SK-N-SH (cell line): ENCODE data around the gene TGM6. TPM values are rescaled to one million over a fixed set of nuclear protein-coding genes. Genes with fewer than 3 reads are reported as not detected.
A peak's percentile ranks its signal among the peaks of the same experiment; 100 is the strongest.

Experiments
- CTCF ChIA-PET: fragments of 300-600, 350-600 bp; formaldehyde crosslinking; extraction: SDS; loops from one replicate; lab custom pipeline; 2021; lab: Yijun Ruan, JAX
- POLR2A ChIA-PET: fragments of 350-600 bp; sonication (Branson Sonifier 250); formaldehyde crosslinking; extraction: SDS; loops from one replicate; lab custom pipeline; 2020; ENCODE audit warnings: antibody characterized with exemption, inconsistent platforms; lab: Yijun Ruan, JAX
- DNase-seq: peaks from one replicate; pipeline ENCODE4 v3.0.0; 2012
- H2AFZ ChIP-seq: fragments of 200-600 bp; sonication (generic); 2 replicates; pipeline ENCODE4 v1.8.1; 2016; ENCODE audit warnings: antibody characterized with exemption, mild to moderate bottlenecking, low read depth
- H3F3A ChIP-seq: fragments of 200-600 bp; sonication (generic); replicated peaks from 2 replicates; pipeline ENCODE3; 2016; ENCODE audit warnings: antibody characterized with exemption, mild to moderate bottlenecking; ENCODE audit not compliant: insufficient read depth
- H3K27ac ChIP-seq, 2 experiments: fragments of 200-500 bp in 1 of 2; fragments of 200-600 bp in 1 of 2; sonication (Bioruptor generic) in 1 of 2; sonication (generic), shearing (Covaris generic) in 1 of 2; 2 replicates each; pipeline versions ENCODE4 v1.5.1 to v1.6.1; 2014 to 2016; ENCODE audit warnings: low read depth in 2 of 2, inconsistent platforms in 1 of 2, low read length in 1 of 2, mild to moderate bottlenecking in 1 of 2, mixed read lengths in 1 of 2
- H3K27me3 ChIP-seq: fragments of 200-600 bp; sonication (generic), shearing (Covaris generic); 2 replicates; pipeline ENCODE4 v1.6.1; 2016; ENCODE audit warnings: mixed run types; ENCODE audit not compliant: insufficient read depth
- H3K36me3 ChIP-seq, 2 experiments: fragments of 200-500 bp in 1 of 2; fragments of 200-600 bp in 1 of 2; sonication (Bioruptor generic) in 1 of 2; sonication (generic) in 1 of 2; replicated peaks in 1 of 2; 2 replicates each; pipeline versions ENCODE3 to v1.5.1; 2014 to 2016; ENCODE audit warnings: low read length in 1 of 2, mild to moderate bottlenecking in 1 of 2; ENCODE audit not compliant: insufficient read depth in 2 of 2, control insufficient read depth in 1 of 2
- H3K4me1 ChIP-seq, 2 experiments: fragments of 200-500 bp in 1 of 2; fragments of 200-600 bp in 1 of 2; sonication (Bioruptor generic) in 1 of 2; sonication (generic), shearing (Covaris generic) in 1 of 2; 2 replicates each; pipeline versions ENCODE4 v1.5.1 to v1.6.1; 2014 to 2016; ENCODE audit warnings: low read depth in 1 of 2, low read length in 1 of 2, mixed run types in 1 of 2; ENCODE audit not compliant: insufficient read depth in 2 of 2, control insufficient read depth in 1 of 2
- H3K4me2 ChIP-seq: fragments of 200-600 bp; sonication (generic), shearing (Covaris generic); 2 replicates; pipeline ENCODE4 v1.6.1; 2017; ENCODE audit warnings: mixed run types
- H3K4me3 ChIP-seq, 2 experiments: fragments of 200-500 bp in 1 of 2; fragments of 200-600 bp in 1 of 2; sonication (Bioruptor generic) in 1 of 2; sonication (generic), shearing (Covaris generic) in 1 of 2; 2 replicates each; pipeline versions ENCODE4 v1.5.1 to v1.8.1; 2014 to 2016; ENCODE audit warnings: low read depth in 2 of 2, inconsistent platforms in 1 of 2, low read length in 1 of 2, mild to moderate bottlenecking in 1 of 2, mixed read lengths in 1 of 2, moderate library complexity in 1 of 2
- H3K79me2 ChIP-seq: fragments of 200-600 bp; sonication (generic); 2 replicates; pipeline ENCODE4 v1.8.1; 2017; ENCODE audit warnings: mild to moderate bottlenecking; ENCODE audit not compliant: insufficient read depth
- H3K9ac ChIP-seq: fragments of 200-600 bp; sonication (generic); 2 replicates; pipeline ENCODE4 v1.6.1; 2017; ENCODE audit warnings: mixed run types
- H3K9me2 ChIP-seq: fragments of 200-600 bp; sonication (generic); 2 replicates; pipeline ENCODE4 v1.6.1; 2017; ENCODE audit warnings: mixed run types
- H3K9me3 ChIP-seq: fragments of 200-600 bp; sonication (generic); 2 replicates; pipeline ENCODE4 v1.6.1; 2017; ENCODE audit warnings: mixed run types, mild to moderate bottlenecking, moderate library complexity
- H4K20me1 ChIP-seq: fragments of 200-600 bp; sonication (generic); 2 replicates; pipeline ENCODE4 v1.6.1; 2017; ENCODE audit warnings: mild to moderate bottlenecking, mixed run types; ENCODE audit not compliant: insufficient read depth
- CHD2 ChIP-seq: fragments of 150-350 bp; IDR thresholded peaks from 2 replicates; pipeline ENCODE4 v1.6.1; 2018; ENCODE audit warnings: low read length; ENCODE audit not compliant: partially characterized antibody
- CTCF ChIP-seq: fragments of 200-600 bp; sonication (generic); IDR thresholded peaks from 2 replicates; pipeline ENCODE4 v1.6.1; 2017; ENCODE audit warnings: antibody characterized with exemption, mild to moderate bottlenecking, moderate library complexity
- EP300 ChIP-seq, 2 experiments: IDR thresholded peaks; 2 replicates each; pipeline versions ENCODE4 v1.4.0 to v1.6.1; 2012; ENCODE audit warnings: borderline replicate concordance in 1 of 2, low read depth in 1 of 2, low read length in 1 of 2
- EZH2phosphoT487 ChIP-seq: fragments of 200-600 bp; sonication (generic); IDR thresholded peaks from 2 replicates; pipeline ENCODE4 v1.6.1; 2017; ENCODE audit warnings: low read depth, mixed run types, mild to moderate bottlenecking, antibody characterized with exemption, moderate library complexity, borderline replicate concordance
- FOSL2 ChIP-seq: IDR thresholded peaks from 2 replicates; pipeline ENCODE4 v1.4.0; 2012; ENCODE audit warnings: low read depth, mild to moderate bottlenecking, moderate library complexity, borderline replicate concordance
- FOXJ3 ChIP-seq: sonication (generic); formaldehyde crosslinking; IDR thresholded peaks from 2 replicates; pipeline ENCODE4 v1.5.1; 2020; ENCODE audit warnings: mild to moderate bottlenecking, missing genetic modification reagents
- FOXM1 ChIP-seq: IDR thresholded peaks from 2 replicates; pipeline ENCODE4 v1.4.0; 2012; ENCODE audit warnings: low read depth, mild to moderate bottlenecking
- GABPA ChIP-seq: IDR thresholded peaks from 2 replicates; pipeline ENCODE4 v1.4.0; 2012; ENCODE audit warnings: low read depth, mild to moderate bottlenecking
- GATA2 ChIP-seq: sonication (generic); formaldehyde crosslinking; IDR thresholded peaks from 2 replicates; pipeline ENCODE4 v1.5.0; 2020; ENCODE audit warnings: mild to moderate bottlenecking, missing genetic modification reagents
- IRF3 ChIP-seq: fragments of 150-350 bp; IDR thresholded peaks from 2 replicates; pipeline ENCODE4 v1.6.1; 2016; ENCODE audit warnings: mild to moderate bottlenecking, low read depth, low read length
- JUND ChIP-seq: IDR thresholded peaks from 2 replicates; pipeline ENCODE4 v1.4.0; 2012
- MAX ChIP-seq: IDR thresholded peaks from 2 replicates; pipeline ENCODE4 v1.4.0; 2012; ENCODE audit warnings: low read depth
- MEF2A ChIP-seq: IDR thresholded peaks from 2 replicates; pipeline ENCODE4 v1.4.0; 2012; ENCODE audit warnings: low read depth, borderline replicate concordance
- MXI1 ChIP-seq: IDR thresholded peaks from 2 replicates; pipeline ENCODE4 v1.6.1; 2012; ENCODE audit warnings: mild to moderate bottlenecking, low read depth, low read length, improper control_type of control experiment
- NFIC ChIP-seq: IDR thresholded peaks from 2 replicates; pipeline ENCODE4 v1.4.0; 2012; ENCODE audit warnings: borderline replicate concordance
- NRF1 ChIP-seq: IDR thresholded peaks from 2 replicates; pipeline ENCODE4 v1.6.1; 2012; ENCODE audit warnings: low read depth, mild to moderate bottlenecking, low read length
- POLR2AphosphoS5 ChIP-seq: IDR thresholded peaks from 2 replicates; pipeline ENCODE4 v1.6.1; 2012; ENCODE audit warnings: low read depth, low read length
- RAD21 ChIP-seq: IDR thresholded peaks from 2 replicates; pipeline ENCODE4 v1.6.1; 2012; ENCODE audit warnings: mild to moderate bottlenecking, low read length
- RCOR1 ChIP-seq: fragments of 150-350 bp; IDR thresholded peaks from 2 replicates; pipeline ENCODE4 v1.6.1; 2017; ENCODE audit warnings: antibody characterized with exemption, low read length
- RFX5 ChIP-seq: IDR thresholded peaks from 2 replicates; pipeline ENCODE4 v1.6.1; 2012; ENCODE audit warnings: mild to moderate bottlenecking, improper control_type of control experiment, low read length
- RXRA ChIP-seq: IDR thresholded peaks from 2 replicates; pipeline ENCODE4 v1.4.0; 2012; ENCODE audit warnings: low read depth, mild to moderate bottlenecking, borderline replicate concordance
- TAF1 ChIP-seq: IDR thresholded peaks from 2 replicates; pipeline ENCODE4 v1.6.1; 2012; ENCODE audit warnings: low read depth, mild to moderate bottlenecking, low read length, moderate library complexity, borderline replicate concordance
- TCF12 ChIP-seq: IDR thresholded peaks from 2 replicates; pipeline ENCODE4 v1.4.0; 2012
- TEAD4 ChIP-seq: IDR thresholded peaks from 2 replicates; pipeline ENCODE4 v1.4.0; 2012; ENCODE audit warnings: mild to moderate bottlenecking, borderline replicate concordance; ENCODE audit not compliant: insufficient read depth
- YY1 ChIP-seq: IDR thresholded peaks from 2 replicates; pipeline ENCODE4 v1.4.0; 2012; ENCODE audit warnings: low read depth, mild to moderate bottlenecking
- ZBTB33 ChIP-seq: IDR thresholded peaks from 2 replicates; pipeline ENCODE4 v1.4.0; 2012; ENCODE audit warnings: low read depth, borderline replicate concordance
- WGBS: methylation state at CpG from one replicate; pipeline ENCODE4 v1.1.6; 2017; ENCODE audit warnings: low lambda C conversion rate; 5-methylcytosine and 5-hydroxymethylcytosine counted together
- polyA plus RNA-seq, 3 experiments: library from polyadenylated mRNA; depleted of rRNA; stranded (reverse); fragments of >200 nt; gene quantifications; 2 replicates each; pipeline ENCODE4 v1.2.3, GENCODE V29; 2012

Gene TGM6
- polyA plus RNA-seq, 1 of the 3 experiments (the other 2 are of a cell fraction) = not detected

DNA sequence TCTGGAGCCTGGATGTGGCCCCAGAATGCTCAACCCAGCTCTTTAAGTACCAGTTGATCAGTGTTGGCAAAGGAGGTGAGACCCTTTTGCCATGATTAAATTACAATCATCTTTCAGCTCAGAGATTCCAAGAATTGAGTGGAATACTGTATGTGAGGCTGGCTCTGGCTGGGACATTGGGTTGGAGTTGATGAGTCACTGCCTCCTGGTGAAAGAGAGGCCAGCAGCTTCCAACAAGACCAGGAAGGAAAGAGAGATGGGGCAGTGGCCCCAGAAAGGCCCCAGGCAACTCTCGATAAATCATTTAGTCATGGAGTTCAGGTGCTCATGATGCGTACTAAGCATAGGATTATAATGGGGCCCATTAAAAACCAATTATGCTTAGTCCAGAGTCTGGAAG, 2.1 kb downstream of the TGM6 start (continued):
- TF ChIP-seq ZBTB33 (no peak), GATA2 (CRISPR knock-in tag) (no peak), EP300 (IDR thresholded peaks at IDR 0.05; ENCODE audit: borderline replicate concordance in 1 of 2, low read depth in 1 of 2, low read length in 1 of 2) (no peak), FOXM1 (no peak), CHD2 (no peak), EZH2phosphoT487 (no peak), IRF3 (no peak), NRF1 (no peak), MEF2A (no peak)

DNA sequence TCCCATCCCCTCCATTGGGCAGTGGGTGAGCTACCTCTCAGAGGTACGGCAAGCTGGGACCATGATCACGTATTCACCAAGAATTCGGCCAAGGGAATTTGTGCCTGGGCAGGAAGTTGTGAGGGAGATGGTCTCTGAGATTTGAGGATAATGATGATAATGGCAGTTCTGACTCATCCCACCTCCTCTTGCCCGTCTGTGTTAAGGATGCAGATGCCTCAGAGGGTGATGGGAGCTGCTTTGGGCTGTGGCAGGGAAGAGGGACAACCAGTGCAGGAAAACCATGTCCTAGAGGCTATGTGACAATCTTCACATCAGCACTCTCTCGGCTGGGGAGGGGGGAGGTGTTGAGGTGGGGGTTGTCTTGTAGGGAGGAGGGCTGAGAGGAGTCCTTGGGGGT, 4.3 kb downstream of the TGM6 start:
- no peaks in the 10 kb centered on the region for H3K9me3 ChIP-seq
- CTCF ChIA-PET = interaction anchor here (1.0 kb wide), 1 partner anchor 68 kb away, joined by 3 read pairs; no protein-coding TSS in a partner anchor
- H3K4me3 ChIP-seq = no peak overlapping the region
- H3K4me1 ChIP-seq = peaks cover 0 to 31% of the 10 kb centered on the region in 2 experiments; a peak in 2 of 4 replicates
- H3F3A ChIP-seq = peaks cover 19% of the 10 kb centered on the region
- H3K27me3 ChIP-seq = no peaks in the 10 kb centered on the region
- no peaks in the 10 kb centered on the region for H3K36me3 ChIP-seq
- H3K79me2 ChIP-seq = no peaks in the 10 kb centered on the region
- H4K20me1 ChIP-seq = no peaks in the 10 kb centered on the region
- no peaks in the 10 kb centered on the region for H3K9me2 ChIP-seq
- peak overlapping the region; percentile 33; the same call in 1 of the 2 replicates for H3K9ac ChIP-seq
- 2% methylated on average over 4 of the region's 5 CpGs for WGBS
- POLR2A ChIA-PET = no interaction called here
- H3K27ac ChIP-seq = peak overlapping the region in 1 of 2 experiments; percentile 86; a peak in 2 of 4 replicates
- H3K4me2 ChIP-seq = peak overlapping the region; percentile 21
- peak overlapping the region; percentile 77 for H2AFZ ChIP-seq
- no peak for DNase-seq
- TF ChIP-seq RFX5 = no peak
- no peak for TF ChIP-seq TAF1
- no peak for TF ChIP-seq MEF2A
- no peak for TF ChIP-seq CTCF
- no peak for TF ChIP-seq RAD21
- TF ChIP-seq TEAD4 = no peak
- no peak for TF ChIP-seq FOXM1
- peak; percentile 38; the same call in 1 of the 2 replicates for TF ChIP-seq TCF12
- TF ChIP-seq NFIC = no peak
- TF ChIP-seq YY1 = no peak
- no peak for TF ChIP-seq FOXJ3
- TF ChIP-seq MXI1 = no peak
- no peak for TF ChIP-seq CHD2
- TF ChIP-seq JUND = no peak; the same call in 1 of the 2 replicates
- TF ChIP-seq POLR2AphosphoS5 = no peak
- TF ChIP-seq EP300 (IDR thresholded peaks at IDR 0.05; ENCODE audit: borderline replicate concordance in 1 of 2, low read depth in 1 of 2, low read length in 1 of 2) = 0 out of 4 replicates have a peak, but pooled peaks of 1 of the 2 experiments have one; percentile 7
- no peak for TF ChIP-seq NRF1
- no peak for TF ChIP-seq RCOR1
- no peak for TF ChIP-seq GABPA
- peak; percentile 46; the same call in 1 of the 2 replicates for TF ChIP-seq FOSL2
- TF ChIP-seq IRF3 = no peak
- TF ChIP-seq RXRA = no peak
- TF ChIP-seq MAX = no peak
